ENCODE results near the gene MID1.

Gene MID1

DNA sequence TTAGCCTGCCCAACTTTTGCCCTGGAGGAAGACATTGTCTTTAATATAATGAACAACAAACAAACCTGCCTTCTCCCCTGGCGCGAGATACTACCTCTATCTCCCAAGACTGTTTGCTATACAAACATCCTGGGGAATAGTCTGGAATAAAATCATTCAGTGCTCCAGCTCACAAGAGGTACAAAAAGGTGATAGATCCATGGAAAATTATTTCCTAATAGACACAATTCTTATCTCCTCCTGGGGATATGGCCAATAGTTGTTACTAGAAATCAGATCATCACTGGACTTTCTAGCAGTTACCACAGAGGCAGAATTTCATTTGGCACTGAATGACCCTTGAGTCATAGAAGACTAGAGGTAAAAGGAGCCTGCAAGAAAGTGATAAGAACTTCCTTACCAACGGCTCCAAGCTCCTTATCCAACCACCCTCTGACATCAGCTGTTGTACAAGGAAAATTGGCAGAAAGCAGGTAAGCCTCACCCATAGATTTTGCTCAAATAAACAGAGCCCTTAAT is 38.1 kb downstream of the MID1 start:
- Histone ChIP-seq H3K27me3 (replicated peaks; ENCODE audit: control insufficient read depth, insufficient read depth, low read length) (no peaks in the 10 kb centered on the region), H3K36me3 (ENCODE audit: control insufficient read depth, insufficient read depth, low read length) (no peaks in the 10 kb centered on the region), H3K4me3 (replicated peaks; ENCODE audit: low read depth, low read length) (no peak overlapping the region)
- DNase-seq (ENCODE audit: extremely low read depth, insufficient read length): no peak
- no peak for TF ChIP-seq CTCF (IDR thresholded peaks at IDR 0.05; ENCODE audit: insufficient read depth, low read length, poor library complexity, severe bottlenecking)

DNA sequence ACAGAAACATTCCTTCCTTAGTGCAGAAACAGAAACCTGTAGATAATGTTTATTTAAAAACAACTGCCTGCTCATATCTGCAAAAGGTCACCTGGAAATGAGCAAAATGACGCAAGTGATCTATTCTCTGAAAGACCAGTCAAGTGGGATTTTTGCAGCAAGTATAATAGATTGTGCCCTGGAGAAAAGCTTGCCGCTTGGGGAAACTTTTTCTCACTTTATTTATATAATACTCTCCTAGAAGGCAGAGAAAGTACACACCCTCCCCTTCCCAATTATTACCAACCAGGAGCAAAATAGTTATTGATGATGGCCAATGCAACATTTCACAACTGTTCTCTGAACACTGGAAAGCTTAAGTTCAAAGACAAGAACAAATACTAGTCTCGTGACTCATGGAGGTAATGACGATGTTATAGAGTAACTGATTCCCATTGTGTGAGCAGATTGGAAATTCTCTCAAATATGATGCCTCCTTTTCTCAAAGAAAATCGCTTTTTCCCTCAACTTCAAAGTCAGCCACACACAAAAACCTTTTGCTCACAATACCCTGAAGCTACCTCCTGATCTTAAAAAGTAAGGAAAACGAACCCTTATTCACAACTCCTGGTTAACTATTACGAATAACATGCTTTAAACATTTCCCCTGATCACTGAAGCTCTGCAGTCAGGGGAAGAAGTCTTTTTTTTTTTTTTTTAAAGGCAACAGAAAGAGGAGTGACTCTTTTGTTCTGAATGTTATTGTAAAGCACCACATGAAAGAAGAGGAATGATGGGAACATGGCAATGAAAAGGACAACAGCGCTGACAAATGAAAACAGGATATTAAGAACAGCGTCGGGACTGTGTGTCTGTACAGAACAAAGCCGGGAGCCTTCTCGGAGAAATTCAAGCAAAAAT is 41.0 kb downstream of the MID1 start:
- DNase-seq (ENCODE audit: extremely low read depth, insufficient read length): no peak
- no peak for TF ChIP-seq CTCF (IDR thresholded peaks at IDR 0.05; ENCODE audit: insufficient read depth, low read length, poor library complexity, severe bottlenecking)
- no peak overlapping the region for H3K4me3 ChIP-seq (replicated peaks; ENCODE audit: low read depth, low read length)

GRCh38 chrX:10578527-10578926 is 41.9 kb downstream of the MID1 start:
- H3K36me3 ChIP-seq (ENCODE audit: control insufficient read depth, insufficient read depth, low read length): no peaks in the 10 kb centered on the region
- DNase-seq (ENCODE audit: extremely low read depth, insufficient read length): no peak
- TF ChIP-seq CTCF (IDR thresholded peaks at IDR 0.05; ENCODE audit: insufficient read depth, low read length, poor library complexity, severe bottlenecking): no peak
- no peak overlapping the region for H3K4me3 ChIP-seq (replicated peaks; ENCODE audit: low read depth, low read length)
- H3K27me3 ChIP-seq (replicated peaks; ENCODE audit: control insufficient read depth, insufficient read depth, low read length): no peaks in the 10 kb centered on the region; the same call in 1 of the 2 replicates

More for the DNA sequence above, 41.0 kb downstream of the MID1 start:
- Histone ChIP-seq H3K36me3 (ENCODE audit: control insufficient read depth, insufficient read depth, low read length) (no peaks in the 10 kb centered on the region), H3K27me3 (replicated peaks; ENCODE audit: control insufficient read depth, insufficient read depth, low read length) (no peaks in the 10 kb centered on the region; the same call in 1 of the 2 replicates)

GRCh38 chrX:10577853-10578252 is 42.5 kb downstream of the MID1 start:
- H3K4me3 ChIP-seq (replicated peaks; ENCODE audit: low read depth, low read length): no peak overlapping the region
- H3K27me3 ChIP-seq (replicated peaks; ENCODE audit: control insufficient read depth, insufficient read depth, low read length): no peaks in the 10 kb centered on the region; the same call in 1 of the 2 replicates
- TF ChIP-seq CTCF (IDR thresholded peaks at IDR 0.05; ENCODE audit: insufficient read depth, low read length, poor library complexity, severe bottlenecking): no peak
- no peaks in the 10 kb centered on the region for H3K36me3 ChIP-seq (ENCODE audit: control insufficient read depth, insufficient read depth, low read length)
- no peak for DNase-seq (ENCODE audit: extremely low read depth, insufficient read length)

DNA sequence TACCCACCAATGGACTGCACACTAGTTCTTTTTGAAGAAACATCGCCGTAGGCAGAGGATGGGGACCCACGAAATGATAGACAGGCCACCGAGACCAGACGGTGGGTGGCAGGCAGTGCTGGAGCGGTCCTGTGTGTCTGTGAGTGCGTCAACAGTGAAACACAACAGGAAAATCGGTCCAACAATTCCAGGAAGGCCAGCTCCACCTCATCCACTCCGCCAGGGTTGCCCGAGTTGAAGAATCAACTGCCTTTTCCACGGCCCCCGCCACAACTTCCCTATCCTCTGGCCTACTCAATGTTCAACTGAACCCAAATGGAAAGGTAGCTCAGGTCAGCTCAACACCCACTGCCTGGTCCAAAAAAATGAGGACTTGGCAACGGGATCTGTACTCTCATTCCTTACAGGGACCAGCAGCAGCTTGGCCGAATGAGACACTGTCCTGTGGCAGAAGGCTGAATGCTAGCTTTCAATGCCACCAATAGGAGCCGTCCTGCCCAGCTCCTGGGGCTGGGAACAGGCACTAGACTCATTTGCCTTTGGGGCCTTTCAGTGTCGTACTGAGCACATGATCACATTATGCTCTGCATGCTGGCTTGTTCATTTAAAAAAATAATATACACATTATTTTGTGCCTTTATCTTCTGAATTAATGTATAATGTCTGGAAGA is 43.5 kb downstream of the MID1 start:
- DNase-seq (ENCODE audit: extremely low read depth, insufficient read length): no peak
- Histone ChIP-seq H3K4me3 (replicated peaks; ENCODE audit: low read depth, low read length) (no peak overlapping the region), H3K36me3 (ENCODE audit: control insufficient read depth, insufficient read depth, low read length) (no peaks in the 10 kb centered on the region), H3K27me3 (replicated peaks; ENCODE audit: control insufficient read depth, insufficient read depth, low read length) (no peaks in the 10 kb centered on the region; the same call in 1 of the 2 replicates)
- no peak for TF ChIP-seq CTCF (IDR thresholded peaks at IDR 0.05; ENCODE audit: insufficient read depth, low read length, poor library complexity, severe bottlenecking)
